ENCODE measurements around the gene ST6GALNAC6.

ST6GALNAC6 gene

DNA sequence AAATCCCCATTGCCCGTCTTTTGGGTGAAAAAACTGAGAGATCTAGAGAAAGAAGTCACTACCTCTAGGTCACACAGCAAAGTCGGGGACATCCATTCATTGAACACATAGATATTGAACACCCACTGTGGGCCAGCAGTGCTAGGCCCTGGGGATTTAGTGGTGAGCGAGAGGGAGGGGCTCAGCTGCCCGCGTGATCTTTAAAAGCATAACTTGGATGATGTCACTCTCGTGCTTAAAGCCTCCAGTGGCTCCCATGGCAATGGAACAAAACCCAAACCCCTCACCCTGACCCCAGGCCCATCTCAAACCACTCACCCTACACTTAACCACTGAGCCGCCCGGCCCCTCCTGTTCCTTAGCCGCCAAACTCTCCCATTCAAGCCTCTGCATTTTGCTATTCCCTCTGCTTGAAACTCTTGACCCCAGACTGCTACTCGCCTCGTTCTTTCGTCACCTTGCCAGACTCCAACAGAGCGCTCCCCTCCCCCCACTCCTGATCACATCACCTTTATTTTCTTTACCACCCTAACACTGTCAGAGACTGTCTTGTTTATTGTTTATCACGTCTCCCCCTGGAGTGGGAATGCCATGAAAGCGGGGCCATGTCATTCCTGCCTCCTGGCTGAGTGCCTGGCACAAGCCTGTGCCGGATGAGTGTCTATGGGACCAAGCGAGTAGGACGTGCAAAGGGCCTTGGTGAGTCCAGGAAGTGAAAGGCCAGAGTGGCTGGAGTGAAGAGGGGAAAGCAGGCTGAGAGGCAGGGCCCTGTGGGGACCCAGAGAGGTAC, 31.9 kb upstream of the ST6GALNAC6 start:
- DNase-seq = peak; percentile 20 to 26

DNA sequence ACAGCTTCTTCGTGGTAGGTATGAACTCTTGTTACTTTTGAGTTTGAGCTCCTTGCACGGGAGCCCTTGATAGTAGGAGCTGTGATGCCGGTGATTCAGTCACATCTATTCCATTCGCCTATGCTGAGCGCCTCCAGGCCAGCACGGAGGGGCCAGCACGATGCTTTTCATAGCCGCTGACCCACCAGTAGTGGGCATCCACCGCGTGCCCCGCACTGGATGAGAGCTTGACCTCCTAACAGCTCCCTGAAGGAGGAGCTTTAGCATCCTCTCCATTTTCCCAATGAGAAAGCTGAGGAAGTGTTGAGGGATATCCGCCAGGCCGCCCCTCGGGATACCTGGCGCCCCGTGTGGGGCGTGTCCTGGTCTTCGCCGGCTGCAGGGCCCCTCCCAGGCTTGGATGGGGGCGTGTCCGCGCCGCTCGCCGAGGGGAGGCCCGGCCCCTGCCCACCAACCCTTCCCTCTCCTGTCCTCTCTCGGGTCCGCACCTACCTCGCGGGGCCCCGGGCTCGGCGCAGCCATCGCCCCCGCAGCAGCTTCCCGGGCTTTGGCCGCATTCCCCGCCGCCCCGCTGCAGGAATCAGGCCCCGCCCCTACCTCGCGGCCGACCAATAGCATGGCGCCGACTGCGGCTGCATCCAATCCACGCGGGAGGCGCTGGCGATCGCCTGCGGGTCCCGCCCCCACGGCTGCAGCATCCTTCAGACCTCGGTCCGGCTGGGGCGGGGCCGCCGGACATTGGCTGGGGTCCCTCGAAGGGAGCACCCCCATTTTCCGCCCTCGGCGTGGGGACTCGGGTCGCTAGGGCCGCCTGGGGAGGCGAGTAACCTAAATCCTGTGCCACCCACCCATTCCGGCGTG, 31.1 kb upstream of the ST6GALNAC6 start, which contains the start of gene PIP5KL1:
TSS of gene PIP5KL1 (minus strand) at position 547 of the 861 bp plus-strand sequence. CDS start at position 522, 25 bp downstream.
- peak; percentile 20 to 80 for DNase-seq

DNA sequence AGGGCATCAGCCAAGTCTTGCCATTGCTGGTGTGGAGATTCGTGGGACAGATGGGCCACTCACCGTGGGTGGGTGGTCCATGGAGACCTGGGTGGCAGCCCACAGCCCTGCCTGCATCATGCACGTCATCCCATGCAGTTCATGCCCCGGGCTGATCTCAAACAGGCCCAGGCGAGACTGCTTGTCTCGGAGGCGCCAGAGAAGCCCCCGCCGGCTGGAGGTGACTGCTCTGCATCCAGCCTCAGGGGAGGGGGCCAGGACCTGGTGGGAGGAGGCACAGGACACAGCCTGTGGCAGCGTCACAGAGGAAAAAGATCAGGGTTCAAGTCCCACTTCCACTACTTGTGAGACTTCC, 30.2 kb upstream of the ST6GALNAC6 start:
- DNase-seq = no peak

DNA sequence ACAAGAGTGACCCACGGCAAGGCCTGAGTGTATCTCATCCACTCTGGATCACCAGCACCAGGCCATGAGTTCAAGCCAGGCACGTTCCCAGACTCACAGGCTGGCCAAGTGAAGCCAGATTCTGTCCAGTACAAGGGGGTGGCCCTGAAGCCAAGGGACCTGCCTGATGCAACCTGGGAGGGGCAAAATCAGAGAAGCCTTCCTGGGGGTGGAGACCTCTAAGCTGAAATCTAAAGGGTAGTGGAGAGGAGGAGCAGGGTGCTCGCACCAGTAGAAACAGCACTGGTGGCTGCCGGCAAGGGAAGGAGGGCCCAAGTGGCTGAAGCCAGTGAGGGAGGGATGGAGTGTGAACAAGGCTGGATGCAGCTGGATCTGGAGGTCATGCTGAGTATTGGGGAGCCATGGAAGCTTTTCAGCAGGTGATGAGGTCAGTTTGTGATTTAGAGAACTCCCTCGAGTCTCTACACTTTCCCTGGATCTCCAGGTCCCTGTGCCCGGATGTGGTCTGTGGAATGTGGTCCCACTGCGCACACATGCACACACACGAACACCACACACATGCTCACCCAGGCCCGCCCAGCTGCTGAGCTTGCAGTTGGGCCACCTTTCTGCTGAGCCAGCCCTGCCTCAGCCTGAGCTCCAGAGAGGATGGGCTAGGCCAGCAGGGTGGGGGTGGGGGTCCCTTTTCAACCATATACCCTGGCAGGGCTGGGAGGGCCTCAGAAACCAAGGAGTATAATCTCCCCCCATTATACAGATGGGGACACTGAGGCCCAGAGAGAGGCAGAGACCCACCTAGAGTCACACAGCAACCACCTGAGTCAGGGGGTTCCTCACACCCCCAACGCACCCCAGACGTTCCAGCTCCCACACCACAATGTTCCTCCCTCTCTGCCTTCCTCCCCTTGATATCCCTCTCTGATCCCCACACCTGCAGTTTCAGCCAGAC, 29.5 kb upstream of the ST6GALNAC6 start:
- no peak for DNase-seq

- DNase-seq = peak in 1 of 2 experiments; percentile 41
Observed at GRCh38 chr9:127927988-127928675, 28.7 kb upstream of the ST6GALNAC6 start.

DNA sequence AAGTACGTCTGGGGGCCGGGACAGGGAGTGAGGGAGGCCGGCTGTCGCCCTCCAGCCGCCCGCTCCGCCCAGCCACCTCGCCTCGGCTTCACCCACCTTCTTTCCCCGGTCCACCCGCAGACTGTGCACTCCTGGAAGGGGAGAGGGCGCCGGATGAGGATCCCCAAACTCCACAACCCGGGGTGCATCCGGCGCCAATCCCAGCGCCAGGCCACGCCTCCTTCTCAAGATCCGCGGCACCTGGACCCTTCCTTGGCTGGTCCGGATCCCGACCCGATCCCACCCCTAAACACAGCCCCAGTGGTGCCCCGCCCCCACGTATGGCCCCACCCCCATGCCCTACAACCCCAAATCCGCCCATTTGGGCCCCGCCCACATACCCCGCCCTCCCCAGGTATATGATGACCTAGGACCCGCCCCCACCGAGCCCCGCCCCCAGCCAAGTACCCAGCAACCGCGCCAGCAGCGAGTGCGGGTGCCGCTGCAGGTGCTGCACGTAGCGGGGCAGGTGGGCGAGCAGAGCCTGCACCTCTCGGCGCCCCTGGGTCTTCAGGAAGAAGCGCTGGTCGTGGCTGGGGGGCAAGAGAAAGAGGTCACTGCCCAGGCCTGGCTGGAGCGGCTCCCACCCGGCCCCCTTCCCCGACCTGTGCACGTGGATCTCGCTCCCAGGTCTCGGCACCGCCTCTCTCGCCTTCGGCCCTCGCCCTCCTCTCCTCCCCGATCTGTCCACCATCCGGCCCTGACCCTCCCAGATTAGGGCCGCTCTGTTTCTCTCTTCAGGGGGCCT, 28.0 kb upstream of the ST6GALNAC6 start:
- peak; percentile 10 to 73 for DNase-seq

- peak in 1 of 2 experiments; percentile 41 for DNase-seq
Observed at GRCh38 chr9:127926906-127927200, 27.4 kb upstream of the ST6GALNAC6 start.

DNA sequence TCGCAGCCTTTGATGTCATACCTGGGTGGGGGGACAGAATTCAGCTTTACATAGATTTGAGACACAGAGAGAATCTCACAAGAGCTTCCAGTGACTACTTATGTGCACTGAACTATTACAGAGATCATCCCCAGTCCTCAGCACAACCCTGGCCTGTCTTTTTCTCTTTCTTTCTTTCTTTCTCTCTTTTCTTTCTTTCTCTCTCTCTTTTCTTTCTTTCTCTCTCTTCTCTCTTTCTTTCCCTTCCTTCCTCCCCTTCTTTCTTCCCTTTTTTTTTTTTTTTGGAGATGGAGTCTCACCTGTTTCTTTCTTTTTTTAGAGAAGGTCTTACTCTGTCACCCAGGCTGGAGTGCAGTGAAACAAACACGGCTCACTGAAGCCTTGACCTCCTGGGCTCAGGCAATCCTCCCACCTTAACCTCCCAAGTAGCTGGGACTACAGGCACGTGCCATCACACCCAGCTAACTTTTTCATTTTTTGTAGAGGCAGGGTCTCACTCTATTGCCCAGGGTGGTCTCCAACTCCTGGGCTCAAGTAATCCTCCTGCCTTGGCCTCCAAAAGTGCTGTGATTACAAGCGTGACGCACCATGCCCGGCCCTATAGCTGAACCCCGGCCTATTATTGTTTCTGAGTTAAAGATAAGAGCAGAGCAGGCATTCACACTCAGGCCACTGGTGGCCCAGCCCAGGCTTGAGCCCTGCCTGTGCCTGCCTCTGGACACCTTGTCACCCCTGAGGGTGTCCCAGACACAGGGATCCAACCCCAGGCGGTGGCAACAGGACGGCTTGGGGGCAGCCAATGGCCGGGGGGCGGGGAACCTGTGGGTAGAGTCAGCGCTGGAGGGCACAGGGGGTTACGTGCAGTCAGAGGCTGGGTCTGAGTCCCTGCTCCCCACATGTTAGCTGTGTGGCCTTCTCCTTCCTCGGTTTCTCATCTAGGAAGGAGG, 26.8 kb upstream of the ST6GALNAC6 start:
- peak in 1 of 2 experiments; percentile 7 for DNase-seq

GRCh38 chr9:127924736-127925444, 25.5 kb upstream of the ST6GALNAC6 start:
- no peak for DNase-seq

DNA sequence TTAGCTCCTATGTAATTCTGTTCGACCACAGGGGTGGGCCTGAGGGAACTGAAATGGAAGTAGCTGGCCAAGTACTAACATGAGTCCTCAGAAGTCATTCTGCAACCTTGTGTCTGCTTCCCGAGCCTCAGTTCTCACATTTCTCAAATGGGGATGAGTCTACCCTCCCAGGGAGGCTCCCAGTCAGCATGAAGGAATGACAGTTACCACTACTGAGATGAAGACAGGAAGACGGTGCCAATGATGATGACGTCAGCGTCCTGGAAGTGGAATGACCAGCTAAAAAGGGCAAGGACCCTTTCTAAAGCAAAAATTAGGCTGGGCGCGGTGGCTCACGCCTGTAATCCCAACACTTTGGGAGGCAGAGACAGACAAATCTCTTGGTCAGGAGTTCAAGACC, 24.4 kb upstream of the ST6GALNAC6 start:
- DNase-seq = no peak

DNA sequence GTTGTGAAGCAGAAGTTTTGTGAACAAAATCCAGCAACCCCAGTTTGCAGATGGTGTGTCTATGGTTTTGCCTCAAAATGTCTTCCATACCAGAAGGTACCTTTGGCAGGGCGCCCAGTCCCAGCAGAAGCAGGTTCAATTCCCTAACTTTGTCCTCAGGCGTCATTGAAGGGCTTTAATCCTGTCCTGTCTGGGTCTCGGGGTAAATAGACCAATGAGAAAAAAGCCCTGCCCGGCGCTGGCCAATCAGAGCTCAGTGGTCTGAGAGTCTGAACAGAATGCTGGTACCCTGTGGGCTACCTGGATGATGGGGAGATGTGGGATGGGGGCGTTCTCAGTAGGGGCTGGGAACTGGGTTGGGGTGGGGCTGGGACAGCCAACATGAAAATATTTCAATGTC, 23.6 kb upstream of the ST6GALNAC6 start:
- DNase-seq = no peak

- DNase-seq = peak in 1 of 2 experiments; percentile 24
Observed at GRCh38 chr9:127921557-127922120, 22.2 kb upstream of the ST6GALNAC6 start.

DNA sequence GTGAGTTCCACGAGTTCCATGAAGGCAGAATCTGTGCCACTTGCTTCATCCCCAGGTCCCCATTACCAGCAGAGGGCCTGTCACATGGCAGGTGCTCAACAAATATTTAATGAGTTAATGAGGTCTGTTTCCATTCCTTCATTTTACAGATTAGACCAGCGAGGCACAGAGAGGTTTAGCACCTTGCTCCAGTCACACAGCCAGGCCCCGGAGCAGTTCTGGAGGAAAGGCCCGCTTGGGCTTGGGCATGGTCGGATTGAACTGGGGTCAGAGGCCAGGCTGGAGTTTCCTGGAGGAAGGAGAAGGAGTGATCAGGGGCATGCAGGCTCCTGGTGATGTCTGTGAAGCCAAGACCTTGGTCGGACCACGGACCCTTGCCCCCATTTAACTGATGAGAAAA, 21.4 kb upstream of the ST6GALNAC6 start:
- no peak for DNase-seq

GRCh38 chr9:127919253-127919815, 19.9 kb upstream of the ST6GALNAC6 start:
- DNase-seq = no peak

GRCh38 chr9:127918183-127919107, 19.0 kb upstream of the ST6GALNAC6 start:
- no peak for DNase-seq

DNA sequence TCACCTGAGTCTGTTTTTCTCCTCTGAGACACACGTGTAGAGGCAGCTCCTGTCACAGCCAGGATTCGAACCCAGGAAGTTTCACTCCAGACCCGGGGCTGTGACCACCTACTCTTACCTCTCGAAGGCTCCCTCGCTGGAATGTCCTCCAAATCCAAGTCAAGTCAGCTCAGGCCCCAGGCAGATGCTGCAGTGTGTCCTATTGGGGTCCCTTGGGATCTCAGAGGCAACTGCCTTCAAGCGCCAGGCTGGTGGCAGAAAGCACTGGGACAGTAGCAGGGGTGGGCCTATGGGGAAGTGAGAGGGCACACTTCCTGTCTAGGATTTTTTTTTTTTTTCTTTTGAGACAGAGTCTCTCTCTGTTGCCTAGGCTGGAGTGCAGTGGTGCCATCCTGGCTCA, 18.2 kb upstream of the ST6GALNAC6 start:
- no peak for DNase-seq

- DNase-seq = peak in 1 of 2 experiments; percentile 87
Observed at GRCh38 chr9:127916720-127917581, 17.5 kb upstream of the ST6GALNAC6 start, which contains the start of gene ST6GALNAC4. ST6GALNAC4 (minus strand) TSS chr9:127917041; CDS start chr9:127916419, 622 bp downstream.
